B cell (primary cell): ENCODE results near the gene RPTOR. TPM values are rescaled to one million over a fixed set of nuclear protein-coding genes. Genes with fewer than 3 reads are reported as not detected.

Experiments used
- ATAC-seq: fragments of 200-7000 bp; cut with Tn5 transposase; one replicate; pipeline ENCODE4 v1.10.0; 2021; ENCODE audit warnings: low read depth, mild to moderate bottlenecking, moderate number of reproducible peaks, moderate library complexity
- CTCF ChIA-PET: fragments of 350-600 bp; sonication (Branson Sonifier 250); formaldehyde crosslinking; loops from one replicate; lab custom pipeline; 2021; ENCODE audit warnings: antibody characterized with exemption, inconsistent platforms; lab: Charles Lee
- POLR2A ChIA-PET: fragments of 350-600 bp; sonication (Branson Sonifier 250); formaldehyde crosslinking; loops from one replicate; lab custom pipeline; 2021; ENCODE audit warnings: antibody characterized with exemption; lab: Charles Lee
- DNase-seq: peaks from one replicate; pipeline ENCODE4 v3.0.0; 2013
- H2AFZ ChIP-seq: 2 replicates; pipeline ENCODE4 v1.6.1; 2012; ENCODE audit warnings: mild to moderate bottlenecking, low read depth, low read length; ENCODE audit not compliant: insufficient read depth, poor library complexity, severe bottlenecking
- H3K27ac ChIP-seq, 2 donors: 1 replicate in 1 of 2; 2 replicates in 1 of 2; pipeline ENCODE4 v1.5.1; 2012 to 2013; ENCODE audit warnings: low read length in 2 of 2, mild to moderate bottlenecking in 2 of 2, moderate library complexity in 1 of 2
- H3K27me3 ChIP-seq, 4 experiments: fragments of 200-600 bp in 1 of 4; sonication (generic) in 1 of 4; replicated peaks in 1 of 4; 1 replicate in 2 of 4; 2 replicates in 2 of 4; pipeline versions ENCODE4 v1.6.1 to v1.7.0; 2013 to 2016; ENCODE audit warnings: low read length in 3 of 4, mild to moderate bottlenecking in 2 of 4, mixed read lengths in 1 of 4, moderate library complexity in 1 of 4; ENCODE audit not compliant: insufficient read depth in 4 of 4, control insufficient read depth in 3 of 4; ENCODE audit errors: control extremely low read depth in 1 of 4
- H3K36me3 ChIP-seq, 2 experiments: replicated peaks in 1 of 2; 1 replicate in 1 of 2; 2 replicates in 1 of 2; pipeline versions ENCODE4 v1.6.1 to v1.7.1; 2013; ENCODE audit warnings: low read length in 1 of 2; ENCODE audit not compliant: insufficient read depth in 2 of 2, control insufficient read depth in 1 of 2; ENCODE audit errors: control extremely low read depth in 1 of 2, extremely low read depth in 1 of 2
- H3K4me1 ChIP-seq, 2 donors: fragments of 200-600 bp in 1 of 2; sonication (generic) in 1 of 2; 1 replicate in 1 of 2; 2 replicates in 1 of 2; pipeline versions ENCODE4 v1.5.1 to v1.6.1; 2013 to 2017; ENCODE audit warnings: low read length in 2 of 2; ENCODE audit not compliant: control insufficient read depth in 2 of 2, insufficient read depth in 2 of 2
- H3K4me2 ChIP-seq: replicated peaks from 2 replicates; pipeline ENCODE3; 2012; ENCODE audit warnings: mild to moderate bottlenecking, low read depth, low read length; ENCODE audit not compliant: poor library complexity, severe bottlenecking
- H3K4me3 ChIP-seq, 5 experiments: fragments of 200-600 bp in 1 of 5; sonication (generic) in 1 of 5; 1 replicate in 3 of 5; 2 replicates in 2 of 5; pipeline versions ENCODE4 v1.5.1 to v1.7.0; 2011 to 2016; ENCODE audit warnings: low read length in 4 of 5, mild to moderate bottlenecking in 4 of 5, low read depth in 2 of 5, control low read depth in 1 of 5, moderate library complexity in 1 of 5; ENCODE audit not compliant: insufficient read depth in 1 of 5; ENCODE audit errors: control extremely low read depth in 1 of 5, extremely low read depth in 1 of 5
- H3K79me2 ChIP-seq: fragments of 200-600 bp; sonication (generic); one replicate; pipeline ENCODE4 v1.6.0; 2016; ENCODE audit warnings: low read length; ENCODE audit not compliant: control insufficient read depth, insufficient read depth
- H3K9ac ChIP-seq: fragments of 200-600 bp; sonication (generic); 2 replicates; pipeline ENCODE4 v1.6.1; 2017; ENCODE audit warnings: mild to moderate bottlenecking, low read length, moderate library complexity
- H3K9me3 ChIP-seq, 3 donors: one replicate each; pipeline versions ENCODE4 v1.6.1 to v1.7.1; 2013; ENCODE audit warnings: low read length in 2 of 3; ENCODE audit not compliant: control insufficient read depth in 2 of 3, insufficient read depth in 1 of 3; ENCODE audit errors: control extremely low read depth in 1 of 3
- H4K20me1 ChIP-seq: 2 replicates; pipeline ENCODE4 v1.6.0; 2012; ENCODE audit warnings: mild to moderate bottlenecking, low read length; ENCODE audit not compliant: insufficient read depth, control insufficient read depth, poor library complexity, severe bottlenecking
- H3K27ac Mint-ChIP-seq: one replicate; pipeline ENCODE4 v1.8.0; 2021; ENCODE audit warnings: mixed read lengths
- H3K27me3 Mint-ChIP-seq: one replicate; pipeline ENCODE4 v1.8.0; 2021; ENCODE audit warnings: mixed read lengths
- H3K4me1 Mint-ChIP-seq: one replicate; pipeline ENCODE4 v1.8.0; 2021; ENCODE audit warnings: mixed read lengths
- H3K4me3 Mint-ChIP-seq: one replicate; pipeline ENCODE4 v1.8.0; 2021; ENCODE audit warnings: mixed read lengths
- H3K9me3 Mint-ChIP-seq: one replicate; pipeline ENCODE4 v1.8.0; 2022; ENCODE audit warnings: mixed read lengths; ENCODE audit not compliant: insufficient read depth
- EZH2 ChIP-seq: IDR thresholded peaks from 2 replicates; pipeline ENCODE4 v1.6.1; 2012; ENCODE audit warnings: borderline replicate concordance, low read depth, mild to moderate bottlenecking, moderate library complexity, low read length; ENCODE audit not compliant: insufficient read depth, poor library complexity, severe bottlenecking
- WGBS: methylation state at CpG from one replicate; pipeline ENCODE4 v1.1.5; 2013; ENCODE audit warnings: missing lambda C conversion rate; ENCODE audit not compliant: insufficient coverage; 5-methylcytosine and 5-hydroxymethylcytosine counted together
- intact Hi-C: fragments of 100-400 bp; cut with micrococcal nuclease; formaldehyde crosslinking; loops from one replicate; pipeline ENCODE4 v1.10.0; 2022
- polyA plus RNA-seq: library from polyadenylated mRNA; depleted of rRNA; stranded (reverse); fragments of >200 nt; gene quantifications from 2 replicates; pipeline ENCODE4 v1.2.3, GENCODE V29; 2012
- total RNA-seq, 2 donors: library from RNA; stranded (reverse); fragments of 120-200 nt in 1 of 2; gene quantifications; 1 replicate in 1 of 2; 2 replicates in 1 of 2; pipeline versions ENCODE4 v1.2.3 to v1.2.4, GENCODE V29; 2013 to 2022
- TF ChIP-seq, protein P1 (sequence below): fragments of 200-600 bp; IDR thresholded peaks from one replicate; pipeline ENCODE4 v1.8.0; 2022; ENCODE audit warnings: antibody characterized with exemption, mild to moderate bottlenecking

Gene RPTOR
- total and polyA plus RNA-seq, 2 donors (not counting 1 experiment from before 2014, with no cell fraction given) = 13.4 to 58.8 TPM

- Mint-ChIP-seq H3K4me1 (peaks cover 14% of the 10 kb centered on the region), H3K27me3 (no peaks in the 10 kb centered on the region), H3K27ac (peak overlapping the region; percentile 37), H3K9me3 (no peaks in the 10 kb centered on the region), H3K4me3 (no peak overlapping the region)
- no peaks in the 10 kb centered on the region for H3K79me2 ChIP-seq
- H3K36me3 ChIP-seq = peaks cover 0 to 31% of the 10 kb centered on the region in 2 experiments
- no peaks in the 10 kb centered on the region for H4K20me1 ChIP-seq
- CTCF ChIA-PET = no interaction called here
- WGBS = 88% methylated on average over 21 of the region's 21 CpGs
- H3K27ac ChIP-seq = no peak overlapping the region
- DNase-seq (peak; percentile 41), ATAC-seq (no peak)
- intact Hi-C loops = no loop called here
- H3K9me3 ChIP-seq = no peaks in the 10 kb centered on the region
- no peak overlapping the region for H2AFZ ChIP-seq
- TF ChIP-seq, protein P1, sequence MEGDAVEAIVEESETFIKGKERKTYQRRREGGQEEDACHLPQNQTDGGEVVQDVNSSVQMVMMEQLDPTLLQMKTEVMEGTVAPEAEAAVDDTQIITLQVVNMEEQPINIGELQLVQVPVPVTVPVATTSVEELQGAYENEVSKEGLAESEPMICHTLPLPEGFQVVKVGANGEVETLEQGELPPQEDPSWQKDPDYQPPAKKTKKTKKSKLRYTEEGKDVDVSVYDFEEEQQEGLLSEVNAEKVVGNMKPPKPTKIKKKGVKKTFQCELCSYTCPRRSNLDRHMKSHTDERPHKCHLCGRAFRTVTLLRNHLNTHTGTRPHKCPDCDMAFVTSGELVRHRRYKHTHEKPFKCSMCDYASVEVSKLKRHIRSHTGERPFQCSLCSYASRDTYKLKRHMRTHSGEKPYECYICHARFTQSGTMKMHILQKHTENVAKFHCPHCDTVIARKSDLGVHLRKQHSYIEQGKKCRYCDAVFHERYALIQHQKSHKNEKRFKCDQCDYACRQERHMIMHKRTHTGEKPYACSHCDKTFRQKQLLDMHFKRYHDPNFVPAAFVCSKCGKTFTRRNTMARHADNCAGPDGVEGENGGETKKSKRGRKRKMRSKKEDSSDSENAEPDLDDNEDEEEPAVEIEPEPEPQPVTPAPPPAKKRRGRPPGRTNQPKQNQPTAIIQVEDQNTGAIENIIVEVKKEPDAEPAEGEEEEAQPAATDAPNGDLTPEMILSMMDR = no peak
- no peak for TF ChIP-seq EZH2
- H3K9ac ChIP-seq = no peak overlapping the region
- H3K4me1 ChIP-seq = peaks cover 11 to 23% of the 10 kb centered on the region in 2 donors
- POLR2A ChIA-PET = no interaction called here
- H3K4me2 ChIP-seq = no peak overlapping the region
- no peaks in the 10 kb centered on the region for H3K27me3 ChIP-seq
- H3K4me3 ChIP-seq = no peak overlapping the region
Observed at GRCh38 chr17:80895366-80895765, 350.7 kb downstream of the RPTOR start.

DNA sequence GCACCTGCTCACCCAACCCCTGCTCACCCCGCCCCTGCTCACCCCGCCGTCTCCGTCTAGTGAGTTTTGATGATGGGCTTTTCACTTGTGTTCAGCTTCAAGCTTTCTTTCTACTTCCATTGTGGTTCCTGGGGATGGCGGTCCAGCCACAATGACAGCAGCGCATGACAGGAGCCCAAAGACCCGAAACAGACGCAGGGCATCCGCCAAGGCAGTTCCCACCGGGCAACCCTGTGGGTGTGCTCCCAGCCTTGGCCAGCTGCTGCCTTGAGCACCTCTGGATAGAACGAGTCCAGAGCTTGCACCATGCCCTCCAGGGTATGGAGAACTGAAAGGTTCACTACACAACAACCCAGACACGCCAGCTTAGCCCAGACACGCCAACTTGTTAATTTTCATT is 354.1 kb downstream of the RPTOR start:
- peaks cover 29 to 30% of the 10 kb centered on the region in 2 donors for H3K4me1 ChIP-seq

More for the DNA sequence above, 354.1 kb downstream of the RPTOR start:
- no peak overlapping the region for H3K4me2 ChIP-seq
- TF ChIP-seq, protein P1 = no peak
- no peak for TF ChIP-seq EZH2
- H2AFZ ChIP-seq = no peak overlapping the region
- no peaks in the 10 kb centered on the region for H3K9me3 Mint-ChIP-seq
- no peak overlapping the region for H3K4me3 ChIP-seq
- DNase-seq = no peak
- no peaks in the 10 kb centered on the region for H3K79me2 ChIP-seq
- ATAC-seq = no peak
- no peak overlapping the region for H3K9ac ChIP-seq
- 100% methylated on average over 8 of the region's 13 CpGs for WGBS
- intact Hi-C loops = no loop called here
- H3K27me3 Mint-ChIP-seq = no peaks in the 10 kb centered on the region
- ChIA-PET CTCF (interaction anchor here (1.0 to 3.5 kb wide), 8 partner anchors 11 to 472 kb away, joined by 3 to 18 read pairs (median 4); no protein-coding TSS in a partner anchor), POLR2A (interaction anchor here (1.1 kb wide), 1 partner anchor 11 kb away, joined by 5 read pairs; no protein-coding TSS in a partner anchor)
- H3K4me1 Mint-ChIP-seq = peaks cover 19% of the 10 kb centered on the region
- H4K20me1 ChIP-seq = no peaks in the 10 kb centered on the region
- no peak overlapping the region for H3K27ac ChIP-seq
- H3K4me3 Mint-ChIP-seq = no peak overlapping the region
- no peaks in the 10 kb centered on the region for H3K9me3 ChIP-seq
- H3K27ac Mint-ChIP-seq = no peak overlapping the region
- H3K36me3 ChIP-seq = peaks cover 0 to 24% of the 10 kb centered on the region in 2 experiments
- no peaks in the 10 kb centered on the region for H3K27me3 ChIP-seq
